H1 (cell line): Measurements from ENCODE around the gene DIP2C.

Experiments used
- ATF2 ChIP-seq: IDR thresholded peaks from 2 replicates; pipeline ENCODE4 v1.6.1; 2012; ENCODE audit warnings: low read length, inconsistent platforms
- CHD2 ChIP-seq: IDR thresholded peaks from 2 replicates; pipeline ENCODE4 v1.6.1; 2012; ENCODE audit warnings: low read length, improper control_type of control experiment
- CHD7 ChIP-seq: fragments of 300-600 bp; sonication (generic); IDR thresholded peaks from 2 replicates; pipeline ENCODE4 v1.7.1; 2012; ENCODE audit warnings: low read length, moderate library complexity, mild to moderate bottlenecking, inconsistent platforms; ENCODE audit not compliant: insufficient replicate concordance
- CTCF ChIP-seq, 3 experiments: IDR thresholded peaks; 1 replicate in 2 of 3; 2 replicates in 1 of 3; pipeline versions ENCODE4 v1.5.1 to v1.6.1; 2011; ENCODE audit warnings: low read length in 3 of 3, mild to moderate bottlenecking in 3 of 3, inconsistent platforms in 2 of 3, low read depth in 1 of 3, moderate library complexity in 1 of 3; ENCODE audit not compliant: insufficient read depth in 1 of 3; ENCODE audit errors: control extremely low read depth in 1 of 3
- EP300 ChIP-seq, 2 experiments: IDR thresholded peaks; 1 replicate in 1 of 2; 2 replicates in 1 of 2; pipeline ENCODE4 v1.6.1; 2011 to 2012; ENCODE audit warnings: low read depth in 2 of 2, low read length in 2 of 2, mild to moderate bottlenecking in 2 of 2, borderline replicate concordance in 1 of 2, inconsistent platforms in 1 of 2, moderate library complexity in 1 of 2
- GTF2F1 ChIP-seq: IDR thresholded peaks from 2 replicates; pipeline ENCODE4 v1.6.1; 2012; ENCODE audit warnings: low read depth, low read length, improper control_type of control experiment, borderline replicate concordance
- MAX ChIP-seq: IDR thresholded peaks from 2 replicates; pipeline ENCODE4 v1.6.1; 2012; ENCODE audit warnings: inconsistent platforms
- NANOG ChIP-seq: IDR thresholded peaks from 2 replicates; pipeline ENCODE4 v1.6.1; 2011; ENCODE audit warnings: low read length, low read depth, mild to moderate bottlenecking, inconsistent platforms; ENCODE audit not compliant: insufficient read depth, poor library complexity, severe bottlenecking
- POLR2A ChIP-seq, 2 experiments: IDR thresholded peaks; 1 replicate in 1 of 2; 2 replicates in 1 of 2; pipeline ENCODE4 v1.6.1; 2011; ENCODE audit warnings: low read depth in 2 of 2, low read length in 2 of 2, mild to moderate bottlenecking in 2 of 2; ENCODE audit errors: control extremely low read depth in 1 of 2
- POLR2AphosphoS5 ChIP-seq: IDR thresholded peaks from 2 replicates; pipeline ENCODE4 v1.6.1; 2011; ENCODE audit warnings: low read depth, low read length
- SP1 ChIP-seq: IDR thresholded peaks from 2 replicates; pipeline ENCODE4 v1.6.1; 2011; ENCODE audit warnings: low read depth, low read length
- SUZ12 ChIP-seq: fragments of 200-600 bp; sonication (generic); IDR thresholded peaks from 2 replicates; pipeline ENCODE4 v1.6.1; 2012; ENCODE audit warnings: mild to moderate bottlenecking, inconsistent platforms, low read length, moderate library complexity, mixed read lengths
- TBP ChIP-seq: IDR thresholded peaks from 2 replicates; pipeline ENCODE4 v1.6.1; 2011; ENCODE audit warnings: low read depth, low read length, improper control_type of control experiment

- TF ChIP-seq CHD2: no peak
- no peak for TF ChIP-seq ATF2
- TF ChIP-seq CTCF (IDR thresholded peaks at IDR 0.05; ENCODE audit: control extremely low read depth in 1 of 3, insufficient read depth in 1 of 3, low read depth in 1 of 3, low read length in 3 of 3): no peak
- TF ChIP-seq MAX: no peak
- no peak for TF ChIP-seq GTF2F1
- TF ChIP-seq CHD7: peak; percentile 57
- TF ChIP-seq NANOG: no peak
- no peak for TF ChIP-seq SUZ12
- no peak for TF ChIP-seq EP300 (IDR thresholded peaks at IDR 0.05; ENCODE audit: borderline replicate concordance in 1 of 2, low read depth in 2 of 2, low read length in 2 of 2)
- no peak for TF ChIP-seq POLR2AphosphoS5
- no peak for TF ChIP-seq POLR2A (IDR thresholded peaks at IDR 0.05; ENCODE audit: control extremely low read depth in 1 of 2, low read depth in 2 of 2, low read length in 2 of 2)
- no peak for TF ChIP-seq SP1
- no peak for TF ChIP-seq TBP
Observed at GRCh38 chr10:413662-414071, 275.8 kb downstream of the DIP2C start.
